Ecto neural progenitor cell (in vitro differentiated cells): ENCODE measurements around the gene SDR9C7.
"Not testable (repeated sequence)": the region's sequence is repeated elsewhere in the genome, so short reads cannot be mapped to it uniquely, and the experiment has no call there.

ENCODE experiments used
- DNase-seq: peaks from one replicate; pipeline ENCODE4 v3.0.0-alpha.2; 2018; ENCODE audit warnings: low spot score

The SDR9C7 gene

DNA sequence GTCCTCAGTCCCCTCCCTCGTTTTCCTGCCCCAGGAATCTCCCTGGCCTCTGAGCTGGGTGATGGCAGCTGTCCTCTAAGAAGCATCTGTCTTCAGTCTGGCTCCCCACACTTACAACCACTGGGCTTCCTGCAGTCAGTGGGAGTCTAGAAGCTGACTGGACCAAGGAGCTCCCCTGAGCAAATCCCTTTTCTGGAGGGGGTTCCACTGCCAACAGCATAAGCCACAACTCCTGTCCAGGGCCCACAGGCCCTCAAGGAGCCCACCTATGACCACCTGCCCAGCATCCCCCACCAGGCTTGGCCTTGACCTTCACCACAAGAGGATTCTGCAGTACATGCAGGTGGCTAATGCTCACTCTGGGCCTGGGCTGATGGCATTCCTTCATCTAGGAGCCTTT lies 19.1 kb upstream of the SDR9C7 start:
- DNase-seq, result no peak

DNA sequence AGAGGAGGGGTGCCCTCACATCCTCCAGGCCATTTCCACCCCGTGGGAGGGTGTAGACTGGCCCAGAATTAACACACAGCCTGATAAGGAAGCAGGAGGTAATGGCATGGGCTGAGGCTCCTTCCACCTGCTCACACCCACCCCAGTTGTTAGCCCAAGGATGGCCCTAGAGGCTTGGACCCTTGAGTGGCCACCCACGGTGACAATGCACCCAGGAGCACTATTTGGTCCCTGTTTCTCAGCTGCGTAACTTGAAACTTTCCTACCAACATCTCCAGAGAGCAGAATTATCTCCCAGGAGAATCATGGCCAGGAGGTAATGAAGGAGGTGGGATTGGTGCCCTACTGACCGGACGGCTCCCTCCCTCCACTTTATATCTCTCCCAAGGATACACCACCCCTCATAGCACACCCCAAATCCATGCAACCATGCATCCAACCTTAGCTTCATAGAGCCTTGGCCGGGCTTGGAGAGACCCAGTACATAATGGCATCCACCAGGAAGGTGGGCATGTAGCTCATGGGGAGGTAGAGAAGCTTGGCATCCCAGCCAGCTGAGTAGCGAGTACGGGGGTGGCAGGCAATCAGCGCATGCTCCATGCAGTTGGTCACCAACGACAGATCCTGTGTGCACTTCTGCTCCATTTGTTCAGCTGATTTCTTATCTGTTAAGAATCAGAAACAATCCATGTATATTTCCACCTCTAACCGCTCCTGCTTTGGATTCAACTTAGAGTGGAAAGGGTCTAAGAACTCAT lies 17.6 kb upstream of the SDR9C7 start:
- peak; percentile 39 for DNase-seq

DNA sequence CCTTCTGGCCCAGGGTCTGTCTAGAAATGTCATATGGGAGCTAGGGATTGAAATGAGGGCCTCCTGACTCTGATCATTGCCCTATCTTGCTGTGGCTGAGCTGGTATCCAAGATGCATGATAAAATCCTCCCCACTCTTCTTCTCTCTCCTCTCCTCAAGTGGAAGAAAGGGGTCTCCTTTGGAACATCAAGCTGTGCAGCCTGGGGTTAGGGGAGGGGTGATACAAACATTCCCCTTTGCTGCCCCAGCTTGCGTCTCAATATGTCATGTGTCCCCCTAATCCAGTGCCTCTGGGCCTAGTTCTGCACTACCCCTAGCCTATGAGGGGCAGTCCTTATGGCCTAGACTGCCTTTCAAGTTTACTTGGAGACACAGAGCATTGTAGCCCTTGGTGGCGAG lies 14.7 kb upstream of the SDR9C7 start:
- DNase-seq, result no peak

DNA sequence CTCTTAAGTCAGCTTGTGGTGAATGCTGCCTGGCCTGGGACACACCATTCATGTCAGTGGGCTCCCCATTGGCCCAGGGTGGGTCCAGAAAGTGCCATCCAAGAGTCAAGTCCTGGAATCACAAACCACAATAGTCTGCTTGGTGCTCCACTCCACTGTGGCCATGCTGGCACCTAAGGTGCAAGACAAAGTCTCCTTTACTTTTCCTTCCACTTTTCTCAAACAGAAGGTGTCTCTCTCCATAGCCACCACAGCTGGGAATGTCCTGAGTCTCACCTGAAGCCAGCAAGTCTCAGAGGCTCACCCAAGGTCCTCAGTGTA lies 14.2 kb upstream of the SDR9C7 start:
- peak; percentile 20 for DNase-seq

DNA sequence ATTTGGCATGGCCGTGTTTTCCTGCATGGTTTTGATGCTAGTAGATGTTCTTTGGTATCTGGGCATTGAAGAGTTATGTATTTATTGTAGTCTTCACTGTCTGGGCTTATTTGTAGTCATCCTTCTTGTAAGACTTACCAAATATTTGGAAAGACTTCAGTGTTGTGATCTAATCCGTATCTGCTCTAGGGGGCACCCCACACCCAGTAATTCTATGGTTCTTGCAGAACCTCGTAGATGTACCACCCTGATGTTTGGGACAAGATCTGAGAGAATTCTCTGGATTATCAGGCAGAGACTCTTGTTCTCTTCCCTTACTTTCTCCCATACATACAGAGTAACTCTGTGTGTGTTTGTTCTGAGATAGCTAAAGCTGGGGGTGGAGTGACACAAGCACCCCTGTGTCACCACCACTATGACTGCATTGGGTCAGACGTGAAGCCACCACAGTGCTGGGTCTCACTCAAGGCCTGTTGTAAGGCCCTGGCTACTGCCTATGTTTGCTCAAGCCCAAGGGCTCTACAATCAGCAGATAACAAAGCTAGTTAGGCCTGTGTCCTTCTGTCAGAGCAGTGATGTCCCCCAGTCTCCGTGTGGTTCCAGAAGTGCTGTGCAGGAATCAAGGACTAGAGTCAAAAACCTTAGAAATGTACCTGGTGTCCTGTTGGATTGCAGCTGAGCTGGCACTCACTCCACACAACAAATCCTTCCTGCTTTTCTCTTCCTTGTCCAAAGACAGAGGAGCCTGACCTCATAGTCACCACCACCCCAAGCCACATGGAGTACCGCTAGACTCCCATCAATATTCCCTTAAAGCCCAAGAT lies 13.6 kb upstream of the SDR9C7 start:
- peak; percentile 25 for DNase-seq

DNA sequence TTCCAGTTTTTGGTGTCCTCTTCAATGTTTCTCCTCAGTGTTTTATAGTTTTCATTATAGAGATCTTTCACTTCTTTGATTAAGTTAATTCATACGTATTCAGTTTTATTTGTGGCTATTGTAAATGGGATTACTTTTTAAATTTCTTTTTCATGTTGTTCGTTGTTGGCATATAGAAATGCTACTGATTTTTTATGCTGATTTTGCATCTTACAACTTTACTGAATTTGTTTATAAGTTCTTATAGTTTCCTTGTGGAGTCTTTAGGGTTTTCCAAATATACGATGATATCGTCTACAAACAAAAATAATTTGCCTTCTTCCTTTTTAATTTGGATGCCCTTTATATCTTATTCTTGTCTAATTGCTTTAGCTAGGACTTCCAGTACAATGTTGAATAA lies 9.7 kb upstream of the SDR9C7 start:
- DNase-seq, result no peak

DNA sequence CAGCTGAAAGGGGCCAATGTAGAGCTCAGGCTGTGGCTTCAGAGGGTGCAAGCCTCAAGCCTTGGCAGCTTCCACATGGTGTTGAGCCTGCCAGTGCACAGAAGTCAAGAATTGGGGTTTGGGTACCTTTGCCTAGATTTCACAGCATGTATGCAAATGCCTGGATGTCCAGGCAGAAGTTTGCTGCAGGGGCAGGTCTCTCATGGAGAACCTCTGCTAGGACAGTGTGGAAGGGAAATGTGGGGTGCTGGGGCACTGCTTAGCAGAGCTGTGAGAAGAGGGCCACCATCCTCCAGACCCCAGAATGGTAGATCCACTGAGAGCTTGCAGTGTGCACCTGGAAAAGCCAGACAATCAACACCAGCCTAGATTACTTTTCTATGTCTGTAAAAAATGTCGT lies 9.2 kb upstream of the SDR9C7 start:
- peak; percentile 15 for DNase-seq

DNA sequence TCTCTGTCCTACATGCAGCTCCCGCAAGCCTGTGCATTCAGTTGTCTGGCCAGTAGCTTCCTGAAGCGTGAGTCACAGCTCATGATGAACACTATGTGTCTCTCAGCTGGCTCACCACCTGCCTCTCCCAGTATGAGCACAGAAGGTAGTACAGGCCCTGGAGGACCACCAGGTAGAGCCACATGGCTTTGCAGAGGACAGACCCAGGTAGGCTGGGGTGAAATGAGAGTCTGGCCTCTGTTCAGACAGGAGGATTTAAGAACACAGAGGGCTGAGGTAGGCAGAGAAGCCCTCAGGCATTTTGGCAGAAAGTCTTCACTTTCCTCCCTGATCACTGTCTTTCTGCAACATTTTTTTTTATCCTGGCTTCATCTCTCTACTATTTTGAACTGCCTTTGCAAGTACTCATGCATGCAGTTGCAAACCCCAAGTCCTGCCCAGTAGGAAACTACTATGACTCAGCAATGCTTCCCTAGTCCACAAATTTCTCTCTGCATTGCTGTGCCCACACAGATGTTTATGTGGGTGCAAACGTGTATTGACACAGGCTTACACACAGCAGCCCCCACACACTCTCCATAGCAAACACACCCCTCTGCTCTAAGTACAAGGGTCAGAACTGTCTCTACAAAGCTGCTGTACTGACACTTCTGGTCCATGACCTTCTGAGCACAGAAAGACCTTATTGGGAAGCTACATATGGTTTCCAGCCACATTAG lies 7.2 kb upstream of the SDR9C7 start:
- DNase-seq, result no peak

DNA sequence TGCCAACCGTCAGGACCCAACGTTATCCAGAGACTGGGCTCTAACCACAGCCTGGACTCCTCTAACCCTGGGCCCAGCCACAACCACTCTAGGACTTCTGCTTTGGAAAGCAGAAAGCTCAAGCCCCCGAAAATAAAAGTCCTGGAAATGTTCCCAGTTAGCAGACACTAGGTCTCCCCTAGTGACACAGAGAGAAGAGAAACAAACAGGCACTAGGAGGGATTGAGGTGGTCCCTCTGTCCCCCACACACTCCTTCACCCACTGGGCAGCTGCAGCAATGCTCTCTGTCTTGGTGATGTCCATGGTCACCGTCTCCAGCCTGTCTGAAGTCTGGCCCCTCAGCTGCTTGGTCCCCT lies 6.7 kb upstream of the SDR9C7 start:
- DNase-seq, result not testable (repeated sequence)

DNA sequence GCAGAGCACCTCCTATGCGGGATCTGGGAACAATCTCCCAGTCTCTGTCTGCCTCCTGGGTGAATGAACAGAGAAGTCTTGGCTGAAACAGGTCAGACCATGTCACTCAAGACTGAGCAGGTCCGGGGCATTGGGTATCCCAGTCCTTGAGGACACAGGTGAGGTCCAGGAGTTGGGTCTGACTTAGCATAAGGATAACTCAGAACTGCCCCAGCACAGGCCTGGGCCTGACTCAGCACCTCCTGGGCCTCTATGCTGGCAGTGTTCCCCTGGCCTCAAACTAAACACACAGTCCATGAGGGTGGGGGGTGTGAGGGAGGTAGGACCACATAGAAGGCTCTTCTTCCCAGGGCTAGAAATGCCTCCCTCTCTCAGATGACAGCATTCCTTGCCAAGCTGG lies 1.5 kb upstream of the SDR9C7 start:
- no peak for DNase-seq

DNA sequence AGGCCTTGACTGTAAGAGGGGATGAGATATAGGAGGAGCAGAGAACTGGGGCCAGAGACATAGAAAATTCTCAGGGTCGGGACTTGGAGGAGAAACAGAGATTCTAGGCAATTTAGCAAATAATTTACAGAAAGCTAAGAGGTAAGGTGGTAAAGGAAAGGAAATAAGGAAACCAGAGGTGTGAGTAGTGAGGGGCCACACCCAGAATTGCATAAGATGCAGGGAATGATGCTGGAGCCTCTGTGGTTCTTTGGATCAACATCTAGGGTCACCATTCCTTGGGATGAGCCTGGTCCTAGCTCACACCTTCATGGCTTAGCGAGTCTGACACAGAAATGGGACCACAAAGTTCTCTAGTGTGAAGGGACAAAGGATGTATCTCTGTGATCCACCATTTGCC lies 949 bp upstream of the SDR9C7 start:
- DNase-seq, result no peak

DNA sequence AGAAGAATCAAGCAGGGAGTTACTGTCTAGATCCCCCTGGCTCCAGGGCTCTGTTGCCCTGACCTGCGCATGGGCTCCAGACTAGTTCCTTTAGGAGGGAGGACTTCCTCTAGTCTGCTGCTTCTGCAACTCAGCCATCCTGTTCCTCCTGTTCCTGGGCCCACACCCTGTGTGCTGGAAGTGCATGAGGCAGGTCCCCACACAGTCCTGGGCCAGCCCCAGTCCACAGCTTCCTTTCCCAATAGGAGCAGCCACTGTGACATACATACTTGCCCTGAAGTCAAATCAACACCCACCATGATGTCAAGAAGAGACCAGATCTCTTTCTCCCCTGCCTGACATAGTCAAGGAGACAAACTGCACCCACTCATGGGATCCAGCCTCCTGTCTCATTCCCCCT lies 1.3 kb downstream of the SDR9C7 start:
- DNase-seq, result peak; percentile 44

DNA sequence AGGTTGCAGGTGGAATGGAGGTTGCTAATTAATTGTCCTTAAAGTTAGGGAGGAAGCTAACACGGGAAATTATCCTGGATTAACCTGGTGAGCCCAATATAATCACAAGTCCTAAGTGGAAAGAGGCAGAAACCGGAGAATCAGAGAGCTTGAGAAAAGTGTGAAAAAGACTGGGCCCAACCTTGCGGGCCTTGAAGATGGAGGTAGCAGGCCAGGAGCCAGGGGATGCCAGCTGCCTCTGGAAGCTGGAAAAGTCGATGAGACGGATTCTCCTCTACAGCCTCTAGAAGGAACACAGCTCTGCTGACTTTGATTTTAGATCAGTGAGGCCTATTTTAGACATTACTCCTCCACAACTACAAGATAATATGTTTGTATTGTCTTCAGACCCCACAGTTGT lies 2.1 kb downstream of the SDR9C7 start:
- no peak for DNase-seq

DNA sequence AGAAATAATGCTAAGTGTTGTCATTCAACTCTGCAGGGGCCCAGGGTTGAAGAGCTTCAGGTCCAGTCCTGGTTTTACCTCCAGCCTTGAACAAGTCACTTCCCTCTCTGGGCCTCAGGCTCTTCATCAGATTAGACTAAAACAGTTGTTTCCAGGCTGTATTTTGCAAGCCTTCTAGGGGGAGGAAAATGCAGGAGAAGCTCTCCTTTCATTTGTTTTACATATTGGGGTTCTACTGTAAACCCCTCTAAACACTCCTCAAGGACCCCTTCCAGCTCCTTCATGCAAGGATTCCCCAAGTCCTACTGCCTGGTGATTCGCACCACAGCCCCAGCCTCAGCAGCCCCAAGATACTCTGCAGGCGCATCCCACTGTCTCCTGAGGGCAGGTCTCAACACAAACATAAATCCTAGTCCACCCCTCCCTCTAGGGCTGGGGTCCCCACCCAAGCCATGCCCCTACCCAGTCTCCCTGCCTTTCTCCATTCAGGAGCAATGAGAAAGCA lies 2.7 kb downstream of the SDR9C7 start:
- DNase-seq, result no peak

DNA sequence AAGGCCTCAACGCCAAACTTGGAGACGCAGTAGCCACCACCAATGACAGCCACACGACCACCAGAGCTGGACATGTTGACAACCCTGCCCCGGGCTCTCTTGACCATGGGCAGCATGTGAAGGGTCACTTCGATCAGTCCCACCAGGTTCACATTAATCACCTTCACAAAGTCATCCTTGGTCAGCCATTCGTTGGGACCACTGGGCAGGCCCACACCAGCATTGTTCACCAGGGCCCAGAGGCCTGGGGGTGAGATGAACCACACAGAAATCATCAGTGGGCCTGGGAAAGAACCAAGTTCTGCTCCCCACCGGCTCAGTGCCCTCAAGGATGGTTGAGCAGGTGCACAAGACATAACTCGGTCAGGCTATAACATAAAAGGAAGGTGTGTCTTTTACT lies 4.0 kb downstream of the SDR9C7 start:
- DNase-seq, result no peak

DNA sequence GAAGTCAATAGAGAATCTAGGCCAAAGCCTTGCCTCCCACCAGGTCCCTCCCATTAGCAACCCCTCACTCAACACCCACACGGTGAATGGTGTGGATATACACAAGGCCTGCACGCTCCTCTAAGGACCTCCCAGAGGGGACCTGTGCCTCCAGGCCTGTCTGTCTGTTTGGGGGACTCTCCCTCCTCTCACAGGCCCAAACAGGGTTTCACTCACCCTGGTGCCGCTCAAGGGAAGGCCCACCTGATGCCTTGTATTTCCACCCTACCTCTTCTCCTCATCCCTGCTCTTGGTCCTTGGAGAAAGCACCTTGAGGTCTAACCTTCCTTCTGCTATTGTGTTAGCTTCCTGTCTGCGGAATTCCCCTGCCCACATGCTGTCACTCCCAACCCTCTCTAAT lies 4.4 kb downstream of the SDR9C7 start:
- no peak for DNase-seq

DNA sequence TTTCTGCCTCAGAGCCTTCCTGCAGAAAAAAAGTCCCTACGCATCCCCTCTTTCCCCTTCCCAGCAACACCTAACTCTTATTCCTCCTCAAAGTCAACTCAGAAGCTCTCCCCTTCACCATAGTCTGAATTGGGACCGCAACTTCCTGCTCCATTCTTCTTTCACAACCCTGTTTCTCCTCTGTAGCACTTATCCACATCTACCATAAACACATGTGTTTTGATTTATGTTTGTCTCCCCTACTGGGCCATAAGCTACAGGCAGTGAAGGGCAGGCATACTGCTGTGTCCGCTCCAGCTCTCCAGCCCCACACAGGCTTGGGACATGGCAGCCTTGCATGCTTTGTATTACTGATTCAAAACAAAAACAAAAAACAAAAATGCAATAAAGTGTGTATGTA lies 5.9 kb downstream of the SDR9C7 start:
- DNase-seq, result no peak

DNA sequence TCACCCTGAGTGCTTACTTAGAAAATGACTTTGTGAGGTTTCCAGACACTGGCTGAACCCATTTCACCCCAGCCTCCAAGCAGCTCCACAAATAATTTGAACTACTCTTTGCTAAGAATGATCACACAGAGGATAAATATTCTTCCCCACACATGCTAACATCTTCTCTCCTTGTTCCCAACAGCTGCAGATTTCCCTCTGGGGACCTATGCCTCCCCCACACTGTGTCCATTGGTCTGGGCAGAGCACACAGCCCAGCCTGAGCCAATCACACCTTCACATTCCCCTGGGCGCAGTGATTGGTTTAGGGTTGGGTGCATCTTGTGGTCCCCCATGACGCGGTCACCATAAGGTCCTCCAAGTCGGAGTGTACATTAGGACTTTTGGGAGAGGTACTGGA lies 6.9 kb downstream of the SDR9C7 start:
- no peak for DNase-seq

DNA sequence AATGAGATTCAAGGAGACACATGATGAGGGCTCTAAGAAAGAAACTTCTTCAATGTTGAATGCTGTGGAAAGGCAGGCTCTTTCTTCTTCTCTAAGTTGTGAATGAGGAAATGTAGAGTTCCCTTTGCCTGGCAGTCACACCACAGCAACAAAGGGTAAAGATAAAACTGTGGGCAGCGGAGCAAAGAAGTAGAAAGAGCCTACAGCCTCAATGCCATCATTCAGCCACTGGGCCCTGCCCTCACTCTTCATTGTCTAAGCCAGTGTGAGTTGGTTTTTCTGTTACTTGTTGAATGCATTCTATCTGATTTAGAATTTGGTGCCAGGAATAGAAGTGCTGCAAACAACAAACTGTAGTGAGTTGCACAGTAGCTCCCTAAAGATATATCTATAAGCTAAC lies 12.2 kb downstream of the SDR9C7 start:
- DNase-seq, result no peak

DNA sequence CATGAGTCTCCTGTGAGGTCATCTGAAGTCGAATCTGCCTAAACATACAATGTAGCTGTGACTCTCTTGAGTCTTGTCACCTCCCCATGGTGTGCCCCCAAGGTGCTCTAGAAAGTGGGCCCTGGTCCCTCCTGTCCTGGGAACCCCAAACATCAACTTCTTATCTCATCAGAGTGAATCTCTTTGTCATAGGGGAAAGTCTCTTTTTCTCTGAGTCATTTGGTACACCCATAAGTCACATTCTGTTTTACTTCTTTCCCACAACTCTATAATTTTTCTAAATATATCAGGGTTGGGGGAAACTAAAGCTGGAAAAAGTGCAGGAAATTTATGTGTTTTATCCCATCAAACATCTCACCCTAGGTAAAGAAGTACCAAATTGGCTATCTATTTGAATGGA lies 12.9 kb downstream of the SDR9C7 start:
- DNase-seq, result no peak

DNA sequence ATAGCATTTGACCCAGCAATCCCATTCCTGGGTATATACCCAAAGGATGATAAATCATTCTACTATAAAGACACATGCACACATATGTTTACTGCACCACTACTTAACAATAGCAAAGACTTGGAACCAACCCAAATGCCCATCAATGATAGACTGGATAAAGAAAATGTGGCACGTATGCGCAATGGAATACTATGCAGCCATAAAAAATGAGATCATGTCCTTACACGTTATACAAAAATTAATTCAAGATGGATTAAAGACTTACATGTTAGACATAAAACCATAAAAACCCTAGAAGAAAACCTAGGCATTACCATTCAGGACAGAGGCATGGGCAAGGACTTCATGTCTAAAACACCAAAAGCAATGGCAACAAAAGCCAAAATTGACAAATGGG lies 16.1 kb downstream of the SDR9C7 start:
- DNase-seq, result not testable (repeated sequence)

DNA sequence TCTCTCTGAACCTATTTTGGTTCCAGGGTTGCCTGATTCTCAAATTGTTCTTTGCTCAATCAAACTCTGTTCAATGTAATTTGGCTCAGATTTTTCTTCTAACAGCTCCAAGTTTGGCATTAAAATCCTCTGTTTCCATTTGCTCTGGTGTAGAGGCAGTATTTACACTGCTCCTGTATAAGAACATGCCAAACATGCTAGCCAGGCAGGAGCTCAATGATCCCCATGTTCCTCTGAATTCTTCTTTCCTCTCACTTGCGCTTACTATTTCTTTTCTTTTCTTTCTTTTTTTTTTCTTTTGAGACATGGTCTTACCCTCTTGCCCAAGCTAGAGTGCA lies 17.2 kb downstream of the SDR9C7 start:
- no peak for DNase-seq

DNA sequence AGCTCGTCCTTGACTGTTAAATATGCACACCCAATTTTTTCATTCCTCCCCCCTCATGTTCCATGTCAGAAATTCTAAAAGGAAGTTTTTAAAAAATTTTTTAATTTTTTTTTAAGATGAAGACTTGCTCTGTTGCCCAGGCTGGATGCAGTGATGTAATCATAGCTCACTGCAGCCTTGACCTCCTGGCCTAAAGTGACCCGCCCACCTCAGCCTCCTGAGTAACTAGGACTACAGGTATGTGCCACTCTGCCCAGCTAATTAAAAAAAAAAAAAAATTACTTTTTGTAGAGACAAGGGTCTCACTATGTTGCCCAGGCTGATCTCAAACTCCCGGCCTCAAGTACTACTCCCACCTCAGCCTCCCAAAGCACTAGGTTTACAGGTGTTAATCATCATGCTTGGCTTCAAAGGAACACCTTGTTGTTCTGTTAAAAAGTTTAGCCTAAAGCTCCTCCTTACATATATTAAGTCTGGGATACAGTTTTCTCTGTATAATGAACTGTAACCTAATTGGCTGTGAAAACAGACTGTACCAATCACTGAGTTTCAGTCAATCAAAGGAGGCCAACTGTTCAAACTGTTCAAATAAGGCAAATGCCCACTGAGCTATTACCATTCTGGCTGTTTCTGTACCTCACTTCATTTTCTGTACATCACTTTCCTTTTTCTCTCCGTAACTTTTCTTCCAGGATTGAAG lies 17.8 kb downstream of the SDR9C7 start:
- DNase-seq, result no peak
